ENCODE data around the gene PDE1A.

Gene PDE1A

DNA sequence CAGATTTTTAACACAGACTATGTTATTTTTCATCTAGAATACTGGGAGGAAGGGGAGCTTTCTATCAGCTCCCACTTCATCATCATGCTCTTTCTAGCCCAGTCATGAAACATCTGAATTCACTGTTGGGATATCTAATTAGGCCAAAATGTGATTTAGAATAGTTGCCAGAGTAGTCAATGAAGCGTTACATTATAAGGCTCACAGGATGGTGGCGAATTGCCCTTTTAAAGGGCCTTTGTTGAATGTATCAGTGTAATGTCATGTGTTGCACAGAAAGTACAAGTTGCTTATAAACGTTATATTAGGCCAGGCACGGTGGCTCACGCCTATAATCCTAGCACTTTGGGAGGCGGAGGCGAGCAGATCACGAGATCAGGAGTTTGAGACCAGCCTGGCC, 45.6 kb downstream of the PDE1A start:
- TF ChIP-seq POLR2A (IDR thresholded peaks at IDR 0.05; ENCODE audit: low read depth, low read length): no peak
- FAIRE-seq (no peak), DNase-seq (ENCODE audit: insufficient read length, low spot score) (no peak)

DNA sequence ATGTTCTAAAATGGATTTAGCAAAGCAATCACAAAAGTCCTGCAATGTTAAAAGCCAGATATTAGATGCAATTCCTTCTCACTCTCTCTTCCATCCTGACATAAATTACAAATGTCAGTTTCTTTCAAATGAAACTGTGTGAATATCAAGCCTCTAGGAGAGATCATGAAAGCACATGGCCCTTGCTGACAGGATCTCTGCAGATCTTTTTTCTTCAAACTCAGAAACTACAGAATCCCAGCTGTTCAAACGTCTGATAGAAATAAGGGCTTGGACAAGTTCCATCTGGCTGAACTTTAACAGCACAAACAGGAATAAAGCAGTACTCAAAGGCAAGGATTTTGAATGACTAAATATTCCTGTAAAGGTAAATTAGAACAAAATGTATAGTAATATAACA, 47.6 kb downstream of the PDE1A start:
- no peak for DNase-seq (ENCODE audit: insufficient read length, low spot score)
- no peak for TF ChIP-seq POLR2A (IDR thresholded peaks at IDR 0.05; ENCODE audit: low read depth, low read length)
- no peak for FAIRE-seq

DNA sequence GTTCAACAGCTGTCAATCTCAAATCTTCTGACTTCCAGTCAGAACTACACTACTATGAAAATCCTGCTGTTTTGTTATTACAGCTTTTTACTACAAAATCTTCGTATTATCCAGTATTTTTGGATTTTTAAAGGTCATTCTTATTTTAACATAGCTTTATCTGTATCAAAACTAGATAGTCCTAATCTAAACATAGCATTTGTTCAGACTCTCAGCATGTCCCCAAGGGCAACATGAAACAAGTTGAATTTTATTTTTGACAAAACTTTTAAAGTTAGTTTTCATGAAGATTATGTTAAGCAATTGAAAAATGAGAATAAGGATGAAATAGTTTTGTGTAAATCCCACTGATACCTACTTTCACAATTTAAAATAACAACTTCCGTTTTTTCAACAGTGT, 48.1 kb downstream of the PDE1A start:
- TF ChIP-seq POLR2A (IDR thresholded peaks at IDR 0.05; ENCODE audit: low read depth, low read length): no peak
- no peak for DNase-seq (ENCODE audit: insufficient read length, low spot score)
- no peak for FAIRE-seq

DNA sequence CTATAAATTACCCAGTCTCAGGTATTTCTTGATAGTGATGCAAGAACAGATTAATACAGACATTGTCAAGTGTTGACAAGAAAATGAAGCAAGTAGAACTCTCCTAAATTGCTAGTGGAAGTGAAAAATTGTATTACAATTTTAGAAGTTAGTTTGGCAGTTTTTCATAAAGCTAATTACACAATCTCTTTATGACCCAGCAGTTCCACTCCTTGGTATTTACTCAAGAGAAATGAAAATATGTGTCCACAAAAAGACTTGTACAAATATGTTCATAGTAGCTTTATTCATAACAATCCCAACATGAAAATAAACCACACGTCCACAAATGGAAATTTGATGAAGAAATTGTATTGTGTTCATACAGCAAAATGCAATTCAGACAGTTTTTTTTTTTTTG, 49.4 kb downstream of the PDE1A start:
- no peak for TF ChIP-seq POLR2A (IDR thresholded peaks at IDR 0.05; ENCODE audit: low read depth, low read length)
- DNase-seq (ENCODE audit: insufficient read length, low spot score): no peak
- FAIRE-seq: no peak

DNA sequence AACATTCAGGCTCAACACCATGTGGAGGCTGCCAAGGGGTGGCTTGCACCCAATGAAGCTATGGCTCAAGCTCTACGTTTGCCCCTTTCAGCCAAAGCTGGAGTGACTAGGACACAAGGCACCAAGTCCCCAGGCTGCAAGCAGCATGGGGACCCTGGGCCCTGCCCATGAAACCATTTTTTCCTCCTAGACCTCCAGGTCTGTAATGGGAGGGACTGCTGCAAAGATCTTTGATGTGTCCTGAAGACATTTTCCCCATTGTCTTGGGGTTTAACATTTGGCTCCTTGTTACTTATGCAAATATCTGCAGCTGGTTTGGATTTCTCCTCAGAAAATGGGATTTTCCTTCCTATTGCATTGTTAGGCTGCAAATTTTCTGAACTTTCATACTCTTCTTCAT, 51.0 kb downstream of the PDE1A start:
- FAIRE-seq: no peak
- no peak for TF ChIP-seq POLR2A (IDR thresholded peaks at IDR 0.05; ENCODE audit: low read depth, low read length)
- DNase-seq (ENCODE audit: insufficient read length, low spot score): no peak

DNA sequence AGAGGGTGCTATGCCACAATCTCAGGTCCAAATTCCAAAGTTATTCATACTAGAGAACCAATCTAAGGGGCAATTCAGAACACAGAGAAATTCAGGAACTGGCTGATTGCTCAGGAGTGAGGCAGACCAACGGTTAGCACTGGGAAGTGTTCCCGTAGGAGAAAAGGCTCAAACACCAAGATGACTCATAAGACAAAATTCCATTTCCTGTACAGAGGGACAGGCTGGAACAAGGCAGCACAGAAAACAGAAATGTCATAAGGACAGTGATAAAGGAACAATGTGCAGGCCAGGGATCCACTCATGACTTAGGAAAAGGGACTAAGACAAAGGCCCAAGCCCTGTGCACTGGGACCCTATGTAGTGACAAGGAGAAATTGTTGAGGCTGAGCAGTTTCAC, 54.2 kb downstream of the PDE1A start:
- TF ChIP-seq POLR2A (IDR thresholded peaks at IDR 0.05; ENCODE audit: low read depth, low read length): no peak
- peak; percentile 100 for FAIRE-seq
- DNase-seq (ENCODE audit: insufficient read length, low spot score): peak; percentile 61

DNA sequence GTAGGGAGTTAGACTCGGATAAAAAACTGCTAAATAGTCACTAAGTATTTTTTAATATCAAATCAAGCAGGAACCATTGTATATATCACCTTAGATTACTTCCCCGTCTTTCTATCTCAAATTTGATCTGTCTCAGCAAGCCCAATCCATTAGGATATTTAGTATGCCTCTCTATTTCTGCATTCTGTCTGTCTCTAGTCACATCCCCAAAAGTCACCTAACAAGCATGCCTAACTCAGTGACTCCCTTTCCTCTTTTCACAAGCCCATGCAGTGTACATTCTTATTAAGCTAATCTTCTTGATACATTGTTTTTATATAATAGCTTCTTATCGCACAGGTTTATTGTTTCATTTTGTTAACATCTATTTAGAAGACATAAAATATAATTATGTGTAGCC, 57.8 kb downstream of the PDE1A start:
- no peak for TF ChIP-seq POLR2A (IDR thresholded peaks at IDR 0.05; ENCODE audit: low read depth, low read length)
- FAIRE-seq (no peak), DNase-seq (ENCODE audit: insufficient read length, low spot score) (no peak)

DNA sequence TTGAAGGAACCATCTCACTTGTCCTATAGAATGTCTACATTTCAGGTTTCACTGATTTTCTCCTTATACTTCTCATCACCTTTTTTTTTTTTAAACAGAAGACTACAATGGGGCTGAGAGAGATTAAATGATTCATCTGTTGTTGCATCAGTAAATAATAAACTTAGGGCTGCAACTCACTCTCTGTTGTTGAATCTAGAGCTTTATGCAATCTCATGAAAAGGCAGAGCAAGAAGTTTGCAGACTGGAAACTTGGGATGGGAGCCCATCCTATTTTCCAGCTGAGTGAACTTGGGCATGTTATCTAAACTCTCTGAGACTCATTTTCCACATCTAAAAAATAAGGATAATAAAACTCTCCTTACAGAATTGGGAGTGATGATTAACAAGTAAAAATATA, 58.4 kb downstream of the PDE1A start:
- FAIRE-seq (no peak), DNase-seq (ENCODE audit: insufficient read length, low spot score) (no peak)
- no peak for TF ChIP-seq POLR2A (IDR thresholded peaks at IDR 0.05; ENCODE audit: low read depth, low read length)

DNA sequence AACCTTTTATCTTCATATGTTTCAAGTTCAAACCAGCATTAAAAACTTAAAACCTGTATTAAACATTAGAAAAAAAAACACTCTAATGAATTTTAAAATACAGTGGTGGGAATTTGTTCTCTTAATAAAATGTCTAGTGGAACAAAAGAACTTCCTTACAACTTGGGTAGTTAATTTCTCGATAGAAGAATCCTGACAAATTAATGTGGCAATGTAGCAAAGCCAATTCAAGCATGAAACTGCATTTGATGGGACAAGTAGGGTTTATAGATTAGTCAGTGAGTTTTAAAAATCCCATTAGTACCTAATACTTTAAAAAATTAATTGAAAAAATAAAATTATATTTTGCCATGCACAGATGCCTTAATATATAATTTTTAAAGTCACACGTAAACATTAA, 59.4 kb downstream of the PDE1A start:
- TF ChIP-seq POLR2A (IDR thresholded peaks at IDR 0.05; ENCODE audit: low read depth, low read length): no peak
- FAIRE-seq (no peak), DNase-seq (ENCODE audit: insufficient read length, low spot score) (no peak)

DNA sequence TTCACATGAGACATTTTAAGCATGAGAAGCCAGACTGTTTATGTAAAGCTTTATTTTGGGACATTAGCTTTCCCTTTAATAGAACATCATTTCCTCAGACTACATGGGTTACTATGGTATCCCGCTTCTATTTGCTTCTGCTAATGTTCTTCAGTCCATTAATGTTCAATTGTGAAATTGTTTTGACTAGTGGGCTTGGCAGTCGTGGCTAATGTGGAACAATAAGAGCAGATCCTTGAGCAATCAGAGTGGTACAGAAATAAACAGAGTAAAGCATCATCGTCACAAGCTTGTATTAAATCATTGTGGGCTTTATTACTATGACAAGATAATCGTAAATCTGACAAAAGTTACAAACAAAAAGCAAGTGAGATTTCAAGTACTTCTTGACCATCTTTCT, 60.2 kb downstream of the PDE1A start:
- TF ChIP-seq POLR2A (IDR thresholded peaks at IDR 0.05; ENCODE audit: low read depth, low read length): no peak
- no peak for DNase-seq (ENCODE audit: insufficient read length, low spot score)
- FAIRE-seq: no peak

DNA sequence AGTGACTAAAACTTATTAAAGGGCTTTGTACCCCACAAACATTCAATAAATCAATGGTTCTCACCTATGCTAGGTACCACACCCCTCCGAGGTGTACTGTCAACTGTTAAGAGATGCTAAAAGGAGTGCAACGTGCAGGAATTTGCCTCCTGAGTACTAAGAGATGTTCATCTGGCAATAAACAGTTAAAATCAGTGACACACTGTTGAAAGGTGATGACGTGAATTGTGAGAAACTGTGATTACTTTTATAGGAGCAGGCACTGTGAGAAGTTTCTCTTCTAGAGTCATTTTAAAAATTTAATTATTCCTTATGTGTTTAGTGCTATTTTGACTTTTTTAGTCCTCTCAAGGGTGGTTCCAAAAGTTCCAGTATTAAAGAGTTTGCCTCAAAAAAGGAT, 61.0 kb downstream of the PDE1A start:
- FAIRE-seq (no peak), DNase-seq (ENCODE audit: insufficient read length, low spot score) (no peak)
- no peak for TF ChIP-seq POLR2A (IDR thresholded peaks at IDR 0.05; ENCODE audit: low read depth, low read length)

DNA sequence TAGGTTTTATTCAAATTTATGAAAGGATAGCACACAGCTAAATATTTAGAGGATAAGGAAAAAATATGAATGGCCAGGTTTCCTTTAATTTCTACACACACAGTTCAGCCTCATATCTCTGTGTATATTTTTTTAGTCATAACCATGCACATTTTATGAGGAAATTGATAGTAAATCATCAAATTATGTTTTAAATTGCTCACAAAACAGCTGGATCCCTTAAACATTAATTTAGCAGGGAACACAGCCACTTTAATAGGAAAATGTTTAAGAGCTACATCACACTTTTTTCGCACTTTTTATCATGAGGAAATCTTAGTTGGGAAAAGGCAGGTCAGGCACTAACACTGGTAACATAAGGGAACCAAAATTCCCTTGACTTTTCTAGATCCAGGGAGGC, 65.4 kb downstream of the PDE1A start:
- DNase-seq (ENCODE audit: insufficient read length, low spot score): no peak
- FAIRE-seq: no peak
- no peak for TF ChIP-seq POLR2A (IDR thresholded peaks at IDR 0.05; ENCODE audit: low read depth, low read length)

DNA sequence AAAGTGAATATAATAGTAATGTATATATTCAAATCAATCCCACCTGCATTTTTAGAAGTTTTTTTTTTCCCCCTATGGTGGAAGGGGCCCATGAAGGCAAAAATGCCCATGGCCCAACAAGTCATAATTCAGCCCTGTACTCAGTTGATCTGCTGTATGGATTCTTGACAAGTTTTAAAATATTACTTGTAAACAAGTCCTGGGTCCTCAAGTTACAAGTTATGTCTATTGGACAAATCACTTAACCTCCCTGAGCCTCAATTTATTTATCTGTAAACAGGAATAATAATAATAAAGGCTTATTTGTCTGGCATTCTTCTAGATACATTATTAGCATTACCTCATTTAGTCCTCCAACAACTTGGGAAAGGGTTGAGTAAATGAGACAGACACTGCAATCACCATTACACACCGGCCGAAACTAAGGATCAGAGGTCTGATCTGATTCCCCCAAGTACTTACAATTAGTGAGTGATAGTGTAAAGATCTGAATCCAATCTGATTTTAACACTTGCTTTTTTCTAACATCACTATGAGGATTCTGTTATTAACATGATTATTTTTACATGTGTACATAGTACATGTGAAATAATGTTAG, 66.1 kb downstream of the PDE1A start:
- no peak for TF ChIP-seq POLR2A (IDR thresholded peaks at IDR 0.05; ENCODE audit: low read depth, low read length)
- FAIRE-seq (no peak), DNase-seq (ENCODE audit: insufficient read length, low spot score) (no peak)

DNA sequence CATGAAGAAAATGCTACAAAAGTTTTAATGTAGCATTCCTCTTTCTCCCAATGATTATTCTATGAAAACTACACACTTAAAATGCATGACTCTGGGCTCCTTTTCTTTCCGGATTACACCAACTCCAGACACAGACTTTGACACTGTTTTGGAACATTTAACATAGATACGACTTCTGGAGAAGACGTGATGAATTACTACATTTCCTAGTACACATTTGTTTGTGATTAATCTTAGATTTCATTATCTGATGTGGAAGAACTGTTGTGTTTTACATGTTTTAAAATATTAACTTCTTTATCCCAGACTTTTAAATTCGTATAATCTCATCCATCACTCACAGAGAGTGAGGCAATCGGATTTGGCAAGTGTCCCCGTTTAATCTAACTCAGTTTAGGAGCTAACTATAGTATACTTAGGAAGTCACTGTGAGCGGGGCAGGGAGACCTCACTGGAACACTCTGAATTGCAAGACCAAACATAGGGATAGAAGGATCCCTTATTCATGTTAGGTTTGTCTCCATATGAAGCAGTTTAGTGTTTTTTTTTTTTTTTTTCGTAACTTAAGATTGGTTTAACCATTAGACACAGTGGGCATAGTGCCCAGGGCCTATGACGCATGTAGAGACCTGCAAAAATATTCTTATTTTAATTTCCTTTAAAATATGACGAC, 66.7 kb downstream of the PDE1A start:
- TF ChIP-seq POLR2A (IDR thresholded peaks at IDR 0.05; ENCODE audit: low read depth, low read length): no peak
- no peak for DNase-seq (ENCODE audit: insufficient read length, low spot score)
- FAIRE-seq: peak; percentile 58
